ENCODE results near the gene PEAK1. TPM values are rescaled to one million over a fixed set of nuclear protein-coding genes. Genes with fewer than 3 reads are reported as not detected.

The PEAK1 gene
- total RNA-seq, 1 experiment from 2014 or later = 21.2 TPM

- peaks cover 0 to 8% of the 10 kb centered on the region in 2 experiments; a peak in 1 of 4 replicates for H3K4me1 Mint-ChIP-seq
- no peak overlapping the region for H3K4me3 Mint-ChIP-seq
Measured at GRCh38 chr15:77380033-77380432, 39.9 kb downstream of the PEAK1 start.

More at GRCh38 chr15:77380033-77380432, 39.9 kb downstream of the PEAK1 start:
- H3K36me3 Mint-ChIP-seq (ENCODE audit: insufficient read depth in 1 of 3, low read depth in 3 of 3) = peaks cover 0 to 2% (median 2%) of the 10 kb centered on the region in 3 experiments; a peak in 2 of 7 replicates
- DNase-seq = no peak
- Histone ChIP-seq H3K4me2 (ENCODE audit: insufficient read depth, insufficient read length, low read length) (no peak overlapping the region), H4K5ac (ENCODE audit: insufficient read length, low read depth, low read length) (no peak overlapping the region), H3K27ac (ENCODE audit: insufficient read length, low read depth, low read length) (no peak overlapping the region), H2BK15ac (ENCODE audit: low read depth, low read length) (no peak overlapping the region), H3K4ac (ENCODE audit: low read depth, low read length) (no peak overlapping the region), H3K23me2 (ENCODE audit: insufficient read length, low read depth, low read length, poor library complexity, severe bottlenecking) (no peaks in the 10 kb centered on the region), H4K20me1 (ENCODE audit: control insufficient read depth, insufficient read depth, insufficient read length) (no peaks in the 10 kb centered on the region), H2BK5ac (ENCODE audit: insufficient read length, low read length) (no peak overlapping the region), H2BK12ac (ENCODE audit: insufficient read length, low read depth, low read length) (no peak overlapping the region), H3K23ac (ENCODE audit: insufficient read length, low read depth, low read length) (no peak overlapping the region), H4K8ac (replicated peaks; ENCODE audit: insufficient read length, low read depth, low read length) (no peak overlapping the region), H3K4me1 (ENCODE audit: insufficient read depth, low read length) (no peaks in the 10 kb centered on the region), H3K9ac (ENCODE audit: extremely low read depth, insufficient read length, low read length) (no peak overlapping the region), H3K27me3 (ENCODE audit: insufficient read depth, low read length) (no peaks in the 10 kb centered on the region), H2AK5ac (ENCODE audit: insufficient read length, low read length) (no peak overlapping the region), H2AFZ (ENCODE audit: low read length) (no peak overlapping the region), H3K14ac (ENCODE audit: insufficient read depth, low read length) (no peak overlapping the region), H3K9me3 (ENCODE audit: control insufficient read depth, low read depth, low read length) (no peaks in the 10 kb centered on the region), H2BK120ac (ENCODE audit: low read depth, low read length, poor library complexity, severe bottlenecking) (no peak overlapping the region), H3K79me1 (ENCODE audit: insufficient read depth, low read depth, low read length, poor library complexity, severe bottlenecking) (no peaks in the 10 kb centered on the region), H4K91ac (ENCODE audit: insufficient read length, low read depth, low read length) (no peak overlapping the region), H3K18ac (ENCODE audit: insufficient read length, low read depth, low read length) (no peak overlapping the region), H3T11ph (ENCODE audit: low read length) (no peak overlapping the region), H3K56ac (ENCODE audit: insufficient read length, low read depth, low read length) (no peak overlapping the region), H2BK20ac (ENCODE audit: low read depth, low read length, poor library complexity, severe bottlenecking) (no peak overlapping the region), H3K79me2 (ENCODE audit: insufficient read depth, low read length) (peaks cover 2% of the 10 kb centered on the region; the same call in 1 of the 2 replicates)
- no CpG with 5 or more reads among the region's 4 CpGs for WGBS (ENCODE audit: extremely low coverage, insufficient read length, low lambda C conversion rate)
- H3K27me3 Mint-ChIP-seq (ENCODE audit: low read depth) = no peaks in the 10 kb centered on the region
- no peak overlapping the region for H3K27ac Mint-ChIP-seq
- H3K9me3 Mint-ChIP-seq = no peaks in the 10 kb centered on the region; a peak in 1 of 5 replicates
- TF ChIP-seq CTCF (conservative IDR thresholded peaks at IDR 0.05) = no peak

Data from H9 (cell line).